PFSK-1 (cell line): ENCODE data around the gene KANK4.

Experiments used
- FOXP2 ChIP-seq: optimal IDR thresholded peaks from 2 replicates; pipeline ENCODE3; 2011; ENCODE audit warnings: borderline replicate concordance, control low read depth, inconsistent platforms; ENCODE audit not compliant: insufficient read depth; ENCODE audit errors: extremely low read length, extremely low read depth
- POLR2AphosphoS5 ChIP-seq: IDR thresholded peaks from 2 replicates; pipeline ENCODE4 v1.6.1; 2012; ENCODE audit warnings: low read depth, mild to moderate bottlenecking, control low read depth, low read length, moderate library complexity
- SIN3A ChIP-seq: IDR thresholded peaks from 2 replicates; pipeline ENCODE4 v1.6.1; 2012; ENCODE audit warnings: mild to moderate bottlenecking, low read length, moderate library complexity, borderline replicate concordance; ENCODE audit not compliant: insufficient read depth
- TAF1 ChIP-seq: IDR thresholded peaks from 2 replicates; pipeline ENCODE4 v1.6.1; 2012; ENCODE audit warnings: low read length, control low read depth, borderline replicate concordance; ENCODE audit not compliant: insufficient read depth
- TF ChIP-seq, protein P1 (sequence below), 2 experiments: IDR thresholded peaks; 2 replicates each; pipeline versions ENCODE4 v1.6.1 to v1.8.0; 2011 to 2012; ENCODE audit warnings: low read depth in 2 of 2, low read length in 2 of 2, control low read depth in 1 of 2, inconsistent platforms in 1 of 2, mild to moderate bottlenecking in 1 of 2, moderate library complexity in 1 of 2; ENCODE audit not compliant: insufficient read depth in 1 of 2

The KANK4 gene

DNA sequence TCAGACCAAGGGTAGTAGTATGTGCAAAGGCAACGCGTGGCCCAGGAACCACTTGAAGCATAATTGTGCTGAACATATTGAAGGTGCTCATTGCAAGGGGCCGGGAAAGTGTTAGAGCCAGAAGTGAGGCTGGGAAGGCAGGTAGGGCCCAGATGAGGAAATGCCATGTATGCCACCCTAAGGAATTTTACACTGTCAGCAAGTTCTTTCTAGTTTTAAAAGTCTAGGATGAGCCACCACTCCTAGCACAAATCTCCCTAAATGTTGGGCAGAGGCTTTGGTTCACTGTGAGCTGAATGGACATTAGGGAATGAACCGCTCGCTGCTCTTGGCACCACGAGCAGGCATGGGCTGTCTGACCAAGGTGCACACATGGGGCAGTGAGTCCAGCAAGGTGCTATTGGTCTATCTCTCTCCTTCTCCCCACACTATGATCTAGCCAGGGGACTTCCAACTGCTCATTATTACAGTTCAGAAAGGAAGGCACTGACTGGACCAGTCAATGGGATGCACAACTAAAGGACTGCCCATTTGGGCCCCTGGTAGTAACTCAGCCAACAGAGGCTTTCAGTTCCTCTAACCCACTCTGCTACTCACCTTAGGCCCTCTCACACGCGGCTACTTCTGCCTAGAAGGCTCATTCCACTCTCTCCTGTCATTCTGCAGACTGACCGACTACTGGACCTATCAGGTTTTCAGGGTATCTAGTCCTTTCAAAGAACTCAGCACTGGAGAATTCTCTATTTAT is 2.0 kb downstream of the KANK4 start:
- TF ChIP-seq SIN3A (no peak), POLR2AphosphoS5 (no peak), TAF1 (no peak), FOXP2 (no peak)
- TF ChIP-seq, protein P1, sequence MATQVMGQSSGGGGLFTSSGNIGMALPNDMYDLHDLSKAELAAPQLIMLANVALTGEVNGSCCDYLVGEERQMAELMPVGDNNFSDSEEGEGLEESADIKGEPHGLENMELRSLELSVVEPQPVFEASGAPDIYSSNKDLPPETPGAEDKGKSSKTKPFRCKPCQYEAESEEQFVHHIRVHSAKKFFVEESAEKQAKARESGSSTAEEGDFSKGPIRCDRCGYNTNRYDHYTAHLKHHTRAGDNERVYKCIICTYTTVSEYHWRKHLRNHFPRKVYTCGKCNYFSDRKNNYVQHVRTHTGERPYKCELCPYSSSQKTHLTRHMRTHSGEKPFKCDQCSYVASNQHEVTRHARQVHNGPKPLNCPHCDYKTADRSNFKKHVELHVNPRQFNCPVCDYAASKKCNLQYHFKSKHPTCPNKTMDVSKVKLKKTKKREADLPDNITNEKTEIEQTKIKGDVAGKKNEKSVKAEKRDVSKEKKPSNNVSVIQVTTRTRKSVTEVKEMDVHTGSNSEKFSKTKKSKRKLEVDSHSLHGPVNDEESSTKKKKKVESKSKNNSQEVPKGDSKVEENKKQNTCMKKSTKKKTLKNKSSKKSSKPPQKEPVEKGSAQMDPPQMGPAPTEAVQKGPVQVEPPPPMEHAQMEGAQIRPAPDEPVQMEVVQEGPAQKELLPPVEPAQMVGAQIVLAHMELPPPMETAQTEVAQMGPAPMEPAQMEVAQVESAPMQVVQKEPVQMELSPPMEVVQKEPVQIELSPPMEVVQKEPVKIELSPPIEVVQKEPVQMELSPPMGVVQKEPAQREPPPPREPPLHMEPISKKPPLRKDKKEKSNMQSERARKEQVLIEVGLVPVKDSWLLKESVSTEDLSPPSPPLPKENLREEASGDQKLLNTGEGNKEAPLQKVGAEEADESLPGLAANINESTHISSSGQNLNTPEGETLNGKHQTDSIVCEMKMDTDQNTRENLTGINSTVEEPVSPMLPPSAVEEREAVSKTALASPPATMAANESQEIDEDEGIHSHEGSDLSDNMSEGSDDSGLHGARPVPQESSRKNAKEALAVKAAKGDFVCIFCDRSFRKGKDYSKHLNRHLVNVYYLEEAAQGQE (IDR thresholded peaks at IDR 0.05; ENCODE audit: insufficient read depth in 1 of 2, low read depth in 2 of 2, low read length in 2 of 2): no peak

DNA sequence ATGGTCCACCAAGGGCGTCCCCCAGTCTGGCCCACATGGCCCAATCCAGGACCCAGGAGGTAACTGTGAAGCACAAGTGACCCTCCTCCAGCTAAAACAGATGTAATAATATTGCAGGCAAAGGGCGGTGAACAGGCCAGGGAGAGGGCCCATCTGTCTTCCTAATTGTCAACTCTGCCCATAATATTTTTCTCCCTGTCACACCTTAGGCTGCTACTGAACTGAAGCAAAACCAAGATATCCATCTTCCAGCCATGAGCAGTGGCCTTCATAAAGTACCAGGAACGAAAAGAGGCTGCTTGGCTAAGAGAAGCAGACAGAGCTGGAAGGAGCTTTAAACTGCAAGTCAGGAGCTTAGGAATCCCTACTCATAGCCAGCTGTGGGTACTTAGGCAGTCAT is 3.1 kb downstream of the KANK4 start:
- no peak for TF ChIP-seq POLR2AphosphoS5
- TF ChIP-seq SIN3A: no peak
- no peak for TF ChIP-seq TAF1
- TF ChIP-seq FOXP2: no peak
- TF ChIP-seq, protein P1 (IDR thresholded peaks at IDR 0.05; ENCODE audit: insufficient read depth in 1 of 2, low read depth in 2 of 2, low read length in 2 of 2): no peak

DNA sequence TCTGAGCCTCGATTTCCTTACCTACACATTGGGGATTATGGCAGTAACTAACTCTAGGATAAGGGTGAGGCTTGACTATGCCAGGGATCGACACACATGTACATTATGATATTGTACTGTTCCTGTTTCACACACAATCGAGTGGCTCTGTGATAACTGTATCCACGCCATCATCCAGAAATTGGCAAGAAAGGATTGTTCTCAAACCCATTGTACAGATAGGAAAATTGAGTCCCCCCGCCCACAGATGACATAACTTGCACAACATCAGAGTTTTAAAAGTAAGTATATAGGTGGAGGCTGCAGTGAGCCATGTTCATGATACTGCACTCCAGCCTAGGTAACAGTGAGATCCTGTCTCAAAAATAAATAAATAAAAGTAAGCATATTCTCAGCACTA is 3.8 kb downstream of the KANK4 start:
- TF ChIP-seq, protein P1 (IDR thresholded peaks at IDR 0.05; ENCODE audit: insufficient read depth in 1 of 2, low read depth in 2 of 2, low read length in 2 of 2): no peak
- TF ChIP-seq POLR2AphosphoS5 (no peak), SIN3A (no peak)

DNA sequence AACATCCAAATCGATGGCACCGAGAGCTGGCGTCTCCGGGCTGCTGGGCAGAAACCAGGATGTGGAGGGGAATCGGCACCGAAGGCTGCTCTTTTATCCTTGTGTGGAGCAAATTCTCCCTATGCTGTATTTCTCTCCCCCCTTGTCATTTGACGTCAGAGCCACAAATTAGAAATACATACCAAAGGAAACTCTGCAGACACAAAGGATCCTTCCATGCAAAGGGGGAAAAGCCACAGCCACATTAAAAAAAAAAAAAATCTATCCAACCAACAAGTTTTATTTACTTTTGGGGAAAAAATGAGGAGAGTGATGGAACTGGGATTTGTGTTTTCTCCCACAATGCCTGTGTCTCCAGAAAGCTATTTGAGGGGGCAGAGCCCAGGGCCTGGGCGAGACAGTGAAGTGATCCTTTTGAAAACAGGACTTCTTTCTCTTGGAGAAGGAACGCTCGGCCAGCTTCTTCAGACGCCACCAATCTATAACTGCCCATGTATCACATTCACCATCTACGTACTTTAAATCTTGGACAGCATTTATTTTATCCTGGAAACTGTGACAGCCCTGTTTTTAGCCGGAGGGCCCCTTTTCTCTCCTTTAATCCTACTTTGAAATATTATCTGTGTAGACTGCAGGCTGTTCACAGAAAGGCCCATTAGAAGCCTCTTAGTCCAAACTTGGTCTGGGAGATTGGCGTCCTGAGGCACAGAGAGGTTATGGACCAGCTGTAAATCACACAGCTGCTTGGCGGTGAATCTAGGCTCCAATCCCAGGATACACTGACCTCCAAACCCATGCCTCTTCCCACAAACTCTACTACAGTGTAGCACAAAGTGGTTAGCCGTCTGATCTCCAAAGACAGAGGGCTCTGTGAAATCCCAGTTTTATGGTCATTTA is 4.5 kb downstream of the KANK4 start:
- TF ChIP-seq, protein P1 (IDR thresholded peaks at IDR 0.05; ENCODE audit: insufficient read depth in 1 of 2, low read depth in 2 of 2, low read length in 2 of 2): no peak
- TF ChIP-seq POLR2AphosphoS5 (no peak), SIN3A (no peak), TAF1 (no peak), FOXP2 (no peak)
